ENCODE measurements around the gene ASB17.

Gene ASB17

GRCh38 chr1:75908717-75909152 lies 23.5 kb downstream of the ASB17 start:
- H3K4me3 ChIP-seq (ENCODE audit: low read depth, low read length), result no peak overlapping the region
- peak; percentile 79 for TF ChIP-seq CTCF (conservative IDR thresholded peaks at IDR 0.05; ENCODE audit: low read depth, low read length)
- peak; percentile 80 for DNase-seq (ENCODE audit: low read depth)

- DNase-seq (ENCODE audit: low read depth), result peak; percentile 2
- H3K4me3 ChIP-seq (ENCODE audit: low read depth, low read length), result no peak overlapping the region
- TF ChIP-seq CTCF (conservative IDR thresholded peaks at IDR 0.05; ENCODE audit: low read depth, low read length), result no peak
These were observed 30.8 kb downstream of the ASB17 start for GRCh38 chr1:75901371-75901770.

- no peak for DNase-seq (ENCODE audit: low read depth)
These were observed 47.8 kb downstream of the ASB17 start for GRCh38 chr1:75884437-75884836.

GRCh38 chr1:75879985-75880384 lies 52.2 kb downstream of the ASB17 start:
- DNase-seq (ENCODE audit: low read depth), result no peak
- H3K4me3 ChIP-seq (ENCODE audit: low read depth, low read length), result no peak overlapping the region
- no peak for TF ChIP-seq CTCF (conservative IDR thresholded peaks at IDR 0.05; ENCODE audit: low read depth, low read length)

More at GRCh38 chr1:75884437-75884836, 47.8 kb downstream of the ASB17 start:
- TF ChIP-seq CTCF (conservative IDR thresholded peaks at IDR 0.05; ENCODE audit: low read depth, low read length), result no peak
- H3K4me3 ChIP-seq (ENCODE audit: low read depth, low read length), result no peak overlapping the region

- no peak for DNase-seq (ENCODE audit: low read depth)
- no peak overlapping the region for H3K4me3 ChIP-seq (ENCODE audit: low read depth, low read length)
- no peak for TF ChIP-seq CTCF (conservative IDR thresholded peaks at IDR 0.05; ENCODE audit: low read depth, low read length)
These were observed 61.3 kb downstream of the ASB17 start for GRCh38 chr1:75870951-75871350.

Data from choroid plexus epithelial cell (primary cell).